Memory B cell (primary cell): ENCODE results near the gene ZBTB4.
"Not testable (repeated sequence)": the region's sequence is repeated elsewhere in the genome, so short reads cannot be mapped to it uniquely, and the experiment has no call there.

Experiments
- ATAC-seq: fragments of 150-1000 bp; cut with Tn5 transposase; 2 replicates; pipeline ENCODE4 v1.10.0; 2021; ENCODE audit warnings: low read depth, mild to moderate bottlenecking, moderate library complexity
- DNase-seq, 2 donors: peaks; one replicate each; pipeline ENCODE4 v3.0.0; 2022; ENCODE audit warnings: low spot score in 2 of 2
- H3K27ac Mint-ChIP-seq: one replicate; pipeline ENCODE4 v1.8.0; 2022; ENCODE audit warnings: mild to moderate bottlenecking, moderate library complexity, mixed read lengths
- H3K27me3 Mint-ChIP-seq: one replicate; pipeline ENCODE4 v1.8.0; 2022; ENCODE audit warnings: mixed read lengths
- H3K36me3 Mint-ChIP-seq: one replicate; pipeline ENCODE4 v1.8.0; 2022; ENCODE audit warnings: mild to moderate bottlenecking, mixed read lengths
- H3K4me1 Mint-ChIP-seq: one replicate; pipeline ENCODE4 v1.8.0; 2022; ENCODE audit warnings: mixed read lengths
- H3K4me3 Mint-ChIP-seq: one replicate; pipeline ENCODE4 v1.8.0; 2022; ENCODE audit warnings: mild to moderate bottlenecking, moderate library complexity, mixed read lengths
- H3K9me3 Mint-ChIP-seq: one replicate; pipeline ENCODE4 v1.8.0; 2022; ENCODE audit warnings: mixed read lengths

The ZBTB4 gene

GRCh38 chr17:7470457-7470973 is 8.9 kb downstream of the ZBTB4 start:
- H3K4me3 Mint-ChIP-seq, H3K27me3 Mint-ChIP-seq, H3K27ac Mint-ChIP-seq, DNase-seq, ATAC-seq, H3K9me3 Mint-ChIP-seq: not testable (repeated sequence)
- Mint-ChIP-seq H3K4me1 (peaks cover 18% of the 10 kb centered on the region), H3K36me3 (peaks cover 14% of the 10 kb centered on the region)

DNA sequence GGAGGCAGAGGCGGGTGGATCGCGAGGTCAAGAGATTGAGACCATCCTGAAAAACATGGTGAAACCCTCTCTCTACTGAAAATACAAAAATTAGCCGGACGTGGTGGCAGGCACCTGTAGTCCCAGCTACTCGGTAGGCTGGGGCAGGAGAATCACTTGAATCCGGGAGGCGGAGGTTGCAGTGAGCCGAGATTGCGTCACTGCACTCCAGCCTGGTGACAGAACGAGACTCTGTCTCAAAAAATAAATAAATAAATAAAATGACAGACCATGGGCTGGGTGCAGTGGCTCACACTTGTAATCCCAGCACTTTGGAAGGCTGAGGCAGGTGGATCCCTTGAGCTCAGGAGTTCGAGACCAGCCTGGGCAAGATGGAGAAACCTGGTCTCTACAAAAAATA is 9.6 kb downstream of the ZBTB4 start:
- DNase-seq, H3K4me3 Mint-ChIP-seq, H3K9me3 Mint-ChIP-seq, H3K27ac Mint-ChIP-seq, H3K27me3 Mint-ChIP-seq, ATAC-seq: not testable (repeated sequence)
- peaks cover 18% of the 10 kb centered on the region for H3K4me1 Mint-ChIP-seq
- peaks cover 14% of the 10 kb centered on the region for H3K36me3 Mint-ChIP-seq

GRCh38 chr17:7468804-7469389 is 10.5 kb downstream of the ZBTB4 start:
- Mint-ChIP-seq H3K4me3 (no peak overlapping the region), H3K4me1 (peaks cover 18% of the 10 kb centered on the region), H3K27me3 (no peaks in the 10 kb centered on the region), H3K27ac (no peak overlapping the region), H3K36me3 (peaks cover 14% of the 10 kb centered on the region), H3K9me3 (no peaks in the 10 kb centered on the region)
- ATAC-seq (no peak), DNase-seq (no peak)

DNA sequence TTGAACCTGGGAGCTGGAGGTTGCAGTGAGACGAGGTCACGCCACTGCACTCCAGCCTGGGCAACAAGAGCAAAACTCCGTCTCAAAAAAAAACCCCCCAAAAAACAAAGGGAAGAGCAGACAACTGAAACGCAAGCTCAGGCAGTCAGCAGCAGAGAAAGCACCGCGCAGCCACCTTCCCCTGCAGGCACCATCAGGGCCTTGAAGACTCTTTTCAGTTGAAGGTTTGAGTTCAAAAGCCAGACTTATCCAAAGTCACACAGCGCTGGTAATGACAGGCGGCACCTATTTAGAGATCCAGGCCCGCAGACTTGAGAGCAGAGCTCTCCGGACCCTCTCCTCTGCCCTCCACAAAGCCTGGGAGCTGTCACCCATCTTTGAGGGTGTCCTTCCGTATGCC is 11.1 kb downstream of the ZBTB4 start:
- ATAC-seq = no peak
- Mint-ChIP-seq H3K27ac (no peak overlapping the region), H3K27me3 (no peaks in the 10 kb centered on the region), H3K4me3 (no peak overlapping the region), H3K36me3 (peaks cover 16% of the 10 kb centered on the region), H3K9me3 (no peaks in the 10 kb centered on the region), H3K4me1 (peaks cover 18% of the 10 kb centered on the region)
- DNase-seq = no peak

DNA sequence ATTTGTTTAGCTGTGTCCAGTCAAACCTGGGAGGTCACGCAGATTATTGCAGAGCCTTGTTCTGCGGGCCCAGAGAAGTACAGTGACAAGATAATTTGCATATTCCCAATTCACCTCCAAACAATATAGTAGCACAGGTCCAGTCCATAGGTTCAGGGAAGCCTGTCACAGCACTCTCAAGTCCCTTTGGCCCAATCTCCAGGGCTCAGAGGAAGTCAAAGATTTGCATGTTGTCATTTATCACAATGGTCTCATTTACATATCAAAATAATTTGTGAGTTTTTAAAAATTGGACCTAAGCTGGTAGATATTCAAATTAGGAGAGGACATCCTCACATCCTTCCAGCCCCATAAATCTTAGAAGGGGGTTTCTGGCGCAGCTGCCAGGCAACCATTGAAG is 11.9 kb downstream of the ZBTB4 start:
- H3K27ac Mint-ChIP-seq = no peak overlapping the region
- H3K27me3 Mint-ChIP-seq = no peaks in the 10 kb centered on the region
- H3K4me1 Mint-ChIP-seq = peaks cover 18% of the 10 kb centered on the region
- H3K9me3 Mint-ChIP-seq = no peaks in the 10 kb centered on the region
- ATAC-seq (peak; percentile 53), DNase-seq (no peak)
- no peak overlapping the region for H3K4me3 Mint-ChIP-seq
- H3K36me3 Mint-ChIP-seq = peaks cover 18% of the 10 kb centered on the region

DNA sequence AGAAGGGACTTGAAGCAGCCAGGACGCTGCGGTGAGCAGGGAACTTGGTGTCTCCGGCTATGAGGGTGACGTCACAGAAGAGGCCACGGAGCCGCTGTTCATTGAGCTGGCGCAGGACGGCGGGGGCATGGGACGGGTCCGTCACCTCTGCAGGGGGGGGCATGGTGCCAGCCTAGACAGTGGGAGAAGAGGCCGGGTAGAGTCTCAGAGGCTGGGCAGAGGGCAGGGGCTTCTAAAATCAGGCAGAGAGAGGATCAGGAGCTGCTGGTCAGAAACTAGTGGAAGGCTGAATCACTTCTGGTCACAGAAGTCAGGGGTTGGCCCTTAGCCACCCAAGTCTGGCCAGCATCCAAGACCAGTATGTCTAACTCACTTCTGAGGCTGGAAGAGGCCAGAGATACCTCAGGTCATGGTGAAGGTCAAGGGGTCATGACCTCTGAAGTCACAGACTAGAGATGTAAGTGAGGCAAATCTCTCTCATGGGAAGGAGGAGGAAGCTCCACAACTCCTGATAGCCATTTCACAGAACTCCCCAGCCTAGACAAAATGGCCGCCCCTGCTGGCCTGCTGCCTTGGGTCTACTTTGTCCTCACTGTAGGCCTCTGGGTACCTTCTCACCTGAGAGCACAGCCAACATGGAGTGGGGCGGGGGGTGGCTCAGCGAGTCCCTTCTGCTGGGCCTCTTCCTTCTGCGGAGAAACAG is 12.6 kb downstream of the ZBTB4 start:
- no peak for ATAC-seq
- Mint-ChIP-seq H3K9me3 (no peaks in the 10 kb centered on the region), H3K4me3 (no peak overlapping the region), H3K4me1 (peaks cover 15% of the 10 kb centered on the region), H3K27me3 (no peaks in the 10 kb centered on the region), H3K27ac (no peak overlapping the region), H3K36me3 (peaks cover 18% of the 10 kb centered on the region)
- DNase-seq = no peak

DNA sequence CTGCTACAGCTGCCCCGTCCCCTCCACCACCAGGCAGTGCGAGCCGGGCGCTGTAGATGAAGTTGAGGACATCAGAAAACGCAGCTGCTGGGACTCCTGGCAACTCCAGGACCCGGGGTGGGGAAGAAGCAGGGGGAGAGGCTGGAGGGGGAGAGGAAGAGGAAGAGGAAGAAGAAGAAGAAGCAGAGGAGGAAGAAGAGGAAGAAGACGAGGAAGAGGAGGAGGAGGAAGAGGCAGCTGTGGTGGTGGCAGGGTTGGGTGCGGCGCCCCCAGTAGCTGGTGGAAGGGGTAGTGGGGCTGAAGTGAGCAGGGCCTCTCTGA is 13.2 kb downstream of the ZBTB4 start:
- Mint-ChIP-seq H3K36me3 (peaks cover 18% of the 10 kb centered on the region), H3K4me3 (no peak overlapping the region), H3K4me1 (peaks cover 14% of the 10 kb centered on the region), H3K9me3 (no peaks in the 10 kb centered on the region), H3K27me3 (no peaks in the 10 kb centered on the region), H3K27ac (no peak overlapping the region)
- ATAC-seq = no peak
- DNase-seq = no peak

DNA sequence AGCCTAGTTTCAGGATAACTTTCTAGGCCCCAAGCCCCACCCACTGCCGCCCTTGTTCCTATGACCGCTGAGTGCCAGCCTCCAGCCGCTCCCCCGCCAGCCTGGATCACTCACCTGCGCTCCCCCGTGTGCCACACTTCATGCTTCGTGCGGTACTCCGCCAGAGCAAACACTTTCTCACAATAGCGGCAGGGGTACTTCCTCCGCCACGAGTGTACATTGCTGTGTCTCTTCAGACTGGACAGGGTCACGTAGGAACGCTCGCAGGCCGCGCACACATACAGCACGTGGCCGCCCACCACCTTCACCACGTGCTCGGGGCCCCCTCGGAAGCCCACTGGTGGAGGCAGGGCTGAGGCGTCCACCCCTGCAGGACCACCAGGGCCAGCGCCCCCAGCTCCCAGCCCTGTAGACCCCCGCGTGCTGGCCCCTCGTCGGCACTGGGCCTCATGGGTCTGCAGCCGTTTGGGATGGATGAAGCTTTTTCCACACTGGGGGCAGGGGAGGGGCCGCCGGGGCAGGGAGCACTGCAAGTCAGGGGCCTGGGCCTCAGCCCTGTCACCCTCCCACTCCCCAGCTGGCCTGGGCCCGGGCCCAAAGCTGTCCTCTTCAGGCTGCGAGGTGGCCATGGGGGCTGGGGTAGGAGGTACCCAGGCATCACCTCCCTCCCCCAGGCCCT is 13.7 kb downstream of the ZBTB4 start:
- no peak for ATAC-seq
- no peaks in the 10 kb centered on the region for H3K27me3 Mint-ChIP-seq
- H3K4me3 Mint-ChIP-seq = no peak overlapping the region
- H3K4me1 Mint-ChIP-seq = peaks cover 14% of the 10 kb centered on the region
- no peaks in the 10 kb centered on the region for H3K9me3 Mint-ChIP-seq
- DNase-seq = no peak
- peaks cover 18% of the 10 kb centered on the region for H3K36me3 Mint-ChIP-seq
- no peak overlapping the region for H3K27ac Mint-ChIP-seq

GRCh38 chr17:7464081-7464480 is 15.3 kb downstream of the ZBTB4 start:
- Mint-ChIP-seq H3K27ac (no peak overlapping the region), H3K27me3 (no peaks in the 10 kb centered on the region), H3K4me1 (peaks cover 14% of the 10 kb centered on the region), H3K9me3 (no peaks in the 10 kb centered on the region), H3K36me3 (peaks cover 18% of the 10 kb centered on the region), H3K4me3 (no peak overlapping the region)
- ATAC-seq (no peak), DNase-seq (no peak)

- Mint-ChIP-seq H3K27me3 (no peaks in the 10 kb centered on the region), H3K27ac (no peak overlapping the region), H3K4me3 (no peak overlapping the region), H3K36me3 (peaks cover 14% of the 10 kb centered on the region), H3K4me1 (peaks cover 10% of the 10 kb centered on the region), H3K9me3 (no peaks in the 10 kb centered on the region)
- no peak for ATAC-seq
- no peak for DNase-seq
These were observed 16.0 kb downstream of the ZBTB4 start for GRCh38 chr17:7463372-7463846.

DNA sequence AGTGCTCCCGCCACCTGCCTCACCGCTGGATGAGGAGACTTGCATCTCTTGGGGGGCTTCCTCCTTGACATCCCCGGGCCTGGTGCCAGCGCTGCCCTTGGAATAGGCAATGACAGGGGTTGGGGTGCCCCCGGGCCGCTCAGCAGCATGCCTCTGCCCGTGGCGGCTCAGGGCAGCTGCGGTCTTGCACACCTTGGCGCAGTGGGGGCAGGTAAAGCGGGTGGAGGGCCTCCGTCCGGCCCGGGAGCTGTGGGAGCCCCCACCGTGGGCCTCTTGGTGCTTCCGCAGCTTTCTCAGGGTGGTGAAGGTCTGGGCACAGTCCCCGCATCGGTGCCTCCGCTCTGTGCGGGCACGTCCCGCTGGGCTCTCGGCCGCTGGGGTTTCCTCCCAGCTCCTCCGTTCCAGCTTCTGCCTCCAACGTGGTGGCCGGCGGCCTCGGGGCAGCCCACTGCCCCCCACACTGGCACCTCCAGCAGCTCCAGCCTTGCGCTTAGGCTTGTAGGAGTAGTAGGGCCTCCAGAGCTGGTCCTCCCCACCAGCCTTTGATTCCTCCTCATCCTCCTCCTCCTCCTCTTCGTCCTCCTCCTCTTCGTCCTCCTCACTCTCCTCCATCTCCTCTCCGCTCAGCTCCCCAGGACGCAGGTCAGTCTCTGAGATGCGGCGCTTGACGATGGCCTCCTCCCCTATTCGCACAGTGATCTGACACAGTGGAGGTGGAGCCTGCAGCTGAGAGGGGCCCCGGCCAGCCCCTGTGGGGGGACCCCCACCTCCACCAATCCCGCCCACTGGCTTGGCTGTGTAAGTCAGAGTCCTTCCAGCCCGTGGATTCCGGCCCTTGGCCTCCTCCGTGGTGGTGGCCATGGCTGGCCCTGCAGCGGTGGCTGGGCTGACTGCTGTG is 16.7 kb downstream of the ZBTB4 start:
- DNase-seq (no peak), ATAC-seq (no peak)
- no peaks in the 10 kb centered on the region for H3K9me3 Mint-ChIP-seq
- peaks cover 10% of the 10 kb centered on the region for H3K4me1 Mint-ChIP-seq
- H3K27ac Mint-ChIP-seq = no peak overlapping the region
- H3K4me3 Mint-ChIP-seq = no peak overlapping the region
- peaks cover 14% of the 10 kb centered on the region for H3K36me3 Mint-ChIP-seq
- H3K27me3 Mint-ChIP-seq = no peaks in the 10 kb centered on the region

DNA sequence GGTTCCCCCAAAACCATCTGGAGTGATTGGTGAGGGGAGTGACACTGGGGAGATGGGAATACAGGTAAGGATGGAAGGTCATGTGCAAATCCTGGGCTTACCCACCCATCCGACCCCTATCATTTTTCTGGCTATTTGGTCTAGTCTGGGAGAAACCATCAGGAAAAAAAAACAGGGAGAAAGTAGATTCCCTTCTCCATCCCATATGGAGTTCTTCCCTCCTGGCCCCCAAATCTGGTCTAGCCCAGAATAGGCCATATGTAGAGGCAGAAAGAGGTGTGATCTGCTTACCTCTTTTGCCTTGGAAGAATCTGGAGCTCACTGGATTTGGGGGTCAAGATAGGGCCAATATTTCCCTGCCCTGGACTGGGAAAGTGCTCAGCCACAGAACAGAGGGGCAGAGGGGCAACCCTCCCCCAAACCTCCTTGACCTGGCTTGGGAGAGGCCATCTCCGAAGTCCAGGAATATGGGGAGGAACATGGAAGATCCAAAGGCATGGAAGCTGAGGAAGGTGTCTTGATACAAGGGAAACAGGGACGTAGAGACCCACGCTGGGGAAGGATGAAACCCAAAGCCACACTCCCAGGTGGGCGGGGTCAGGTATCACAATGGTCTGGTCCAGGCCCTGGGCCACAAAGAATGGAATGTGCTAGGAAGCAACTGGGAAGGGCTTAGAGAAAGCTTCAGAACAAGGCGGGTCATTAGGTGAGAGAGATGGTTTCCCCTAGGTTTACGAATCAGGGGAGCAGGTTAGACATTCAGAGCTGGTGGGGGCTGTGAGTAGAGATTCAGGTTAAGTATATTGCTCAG is 18.4 kb downstream of the ZBTB4 start:
- ATAC-seq (no peak), DNase-seq (no peak)
- H3K27ac Mint-ChIP-seq = no peak overlapping the region
- no peaks in the 10 kb centered on the region for H3K4me1 Mint-ChIP-seq
- no peak overlapping the region for H3K4me3 Mint-ChIP-seq
- H3K27me3 Mint-ChIP-seq = no peaks in the 10 kb centered on the region
- H3K36me3 Mint-ChIP-seq = peaks cover 6% of the 10 kb centered on the region
- H3K9me3 Mint-ChIP-seq = no peaks in the 10 kb centered on the region

GRCh38 chr17:7459961-7460545 is 19.4 kb downstream of the ZBTB4 start:
- no peaks in the 10 kb centered on the region for H3K4me1 Mint-ChIP-seq
- no peak overlapping the region for H3K4me3 Mint-ChIP-seq
- DNase-seq (no peak), ATAC-seq (no peak)
- no peaks in the 10 kb centered on the region for H3K9me3 Mint-ChIP-seq
- peaks cover 4% of the 10 kb centered on the region for H3K36me3 Mint-ChIP-seq
- no peak overlapping the region for H3K27ac Mint-ChIP-seq
- H3K27me3 Mint-ChIP-seq = no peaks in the 10 kb centered on the region
